Measurements from ENCODE around the gene EPHX1. TPM values are rescaled to one million over a fixed set of nuclear protein-coding genes. Genes with fewer than 3 reads are reported as not detected.

EPHX1 gene
- total RNA-seq, 1 donor from 2014 or later, result 83.7 TPM

Other genes starting within 250 kb of the EPHX1 start
- 85.8 and 205 TPM in 2 replicates for gene ENAH, start 157.0 kb upstream of the EPHX1 start, total RNA-seq
- 360 and 486 TPM in 2 replicates for gene SRP9, start 32.3 kb upstream of the EPHX1 start, total RNA-seq
- 6.9 and 41.0 TPM in 2 replicates for gene TMEM63A, start 72.3 kb downstream of the EPHX1 start, total RNA-seq
- 0.15 TPM in 1 of 2 replicates, not detected in the other for gene LEFTY1, start 79.0 kb downstream of the EPHX1 start, total RNA-seq
- 37.6 and 41.8 TPM in 2 replicates for gene PYCR2, start 114.1 kb downstream of the EPHX1 start, total RNA-seq
- not detected in 2 replicates for gene LEFTY2, start 131.1 kb downstream of the EPHX1 start, total RNA-seq
- 27.2 and 34.9 TPM in 2 replicates for gene SDE2, start 189.2 kb downstream of the EPHX1 start, total RNA-seq